Measurements from ENCODE around the gene SYT12.

DNA sequence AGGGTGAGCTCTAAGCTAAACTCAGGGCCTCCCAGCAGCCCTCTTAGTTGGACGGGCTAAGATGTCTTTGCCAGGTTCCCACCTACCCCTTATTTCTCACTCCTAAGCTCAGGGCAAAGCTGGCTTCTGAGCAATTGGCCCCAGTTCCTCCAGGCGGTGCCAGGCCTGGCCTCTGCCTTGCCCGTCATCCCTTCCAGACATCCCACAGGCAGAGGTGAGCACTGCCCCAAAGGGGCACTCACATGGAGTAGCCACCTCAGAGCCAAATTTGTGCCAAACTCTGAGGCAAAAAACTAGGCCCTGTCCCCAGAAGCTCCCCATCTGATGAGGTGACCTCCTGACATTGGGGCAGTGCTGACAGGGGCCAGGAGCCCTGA lies 43.4 kb downstream of the SYT12 start:
- TF ChIP-seq, protein P1, sequence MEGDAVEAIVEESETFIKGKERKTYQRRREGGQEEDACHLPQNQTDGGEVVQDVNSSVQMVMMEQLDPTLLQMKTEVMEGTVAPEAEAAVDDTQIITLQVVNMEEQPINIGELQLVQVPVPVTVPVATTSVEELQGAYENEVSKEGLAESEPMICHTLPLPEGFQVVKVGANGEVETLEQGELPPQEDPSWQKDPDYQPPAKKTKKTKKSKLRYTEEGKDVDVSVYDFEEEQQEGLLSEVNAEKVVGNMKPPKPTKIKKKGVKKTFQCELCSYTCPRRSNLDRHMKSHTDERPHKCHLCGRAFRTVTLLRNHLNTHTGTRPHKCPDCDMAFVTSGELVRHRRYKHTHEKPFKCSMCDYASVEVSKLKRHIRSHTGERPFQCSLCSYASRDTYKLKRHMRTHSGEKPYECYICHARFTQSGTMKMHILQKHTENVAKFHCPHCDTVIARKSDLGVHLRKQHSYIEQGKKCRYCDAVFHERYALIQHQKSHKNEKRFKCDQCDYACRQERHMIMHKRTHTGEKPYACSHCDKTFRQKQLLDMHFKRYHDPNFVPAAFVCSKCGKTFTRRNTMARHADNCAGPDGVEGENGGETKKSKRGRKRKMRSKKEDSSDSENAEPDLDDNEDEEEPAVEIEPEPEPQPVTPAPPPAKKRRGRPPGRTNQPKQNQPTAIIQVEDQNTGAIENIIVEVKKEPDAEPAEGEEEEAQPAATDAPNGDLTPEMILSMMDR (conservative IDR thresholded peaks at IDR 0.05; ENCODE audit: low read length) = no peak
- no peak for TF ChIP-seq EZH2phosphoT487 (IDR thresholded peaks at IDR 0.05; ENCODE audit: borderline replicate concordance)

Measured in Loucy (cell line).